HEK293 (cell line): ENCODE data around the gene FGR.

Source experiments
- HOXA7 ChIP-seq: sonication (generic); formaldehyde crosslinking; IDR thresholded peaks from 2 replicates; pipeline ENCODE4 v1.8.1; 2022; ENCODE audit warnings: missing genetic modification reagents, borderline replicate concordance
- RBAK ChIP-seq: fragments of 450-650 bp; formaldehyde crosslinking; IDR thresholded peaks from 2 replicates; pipeline ENCODE4 v1.5.1; 2016; ENCODE audit warnings: missing biosample characterization, missing genetic modification characterization
- SETDB1 ChIP-seq: IDR thresholded peaks from one replicate; pipeline ENCODE4 v1.6.1; 2017; ENCODE audit warnings: mild to moderate bottlenecking, low read length, moderate library complexity, mixed read lengths; ENCODE audit not compliant: insufficient read length
- ZEB2 ChIP-seq: fragments of 450-650 bp; formaldehyde crosslinking; IDR thresholded peaks from 2 replicates; pipeline ENCODE4 v1.5.1; 2016; ENCODE audit warnings: missing biosample characterization, missing genetic modification characterization
- ZNF548 ChIP-seq: fragments of 450-650 bp; formaldehyde crosslinking; IDR thresholded peaks from 2 replicates; pipeline ENCODE4 v1.5.1; 2016; ENCODE audit warnings: missing biosample characterization, missing genetic modification characterization
- ZNF549 ChIP-seq: fragments of 450-650 bp; IDR thresholded peaks from 2 replicates; pipeline ENCODE4 v1.5.1; 2018; ENCODE audit warnings: missing biosample characterization, missing genetic modification characterization, mild to moderate bottlenecking, inconsistent platforms, moderate library complexity
- ZNF558 ChIP-seq: fragments of 450-650 bp; formaldehyde crosslinking; IDR thresholded peaks from 2 replicates; pipeline ENCODE4 v1.5.1; 2016; ENCODE audit warnings: missing biosample characterization, missing genetic modification characterization
- ZNF610 ChIP-seq: fragments of 450-650 bp; formaldehyde crosslinking; IDR thresholded peaks from 2 replicates; pipeline ENCODE4 v1.5.1; 2016; ENCODE audit warnings: missing biosample characterization, missing genetic modification characterization, borderline replicate concordance
- TF ChIP-seq, protein P1 (sequence below): fragments of 450-650 bp; formaldehyde crosslinking; IDR thresholded peaks from 2 replicates; pipeline ENCODE4 v1.5.1; 2016; ENCODE audit warnings: missing biosample characterization, missing genetic modification characterization
- TF ChIP-seq, protein P2 (sequence below): fragments of 450-650 bp; formaldehyde crosslinking; IDR thresholded peaks from 2 replicates; pipeline ENCODE4 v1.5.1; 2016; ENCODE audit warnings: missing biosample characterization, missing genetic modification characterization
- TF ChIP-seq, protein P3 (sequence below): fragments of 450-650 bp; formaldehyde crosslinking; IDR thresholded peaks from 2 replicates; pipeline ENCODE4 v1.5.1; 2017; ENCODE audit warnings: missing biosample characterization, missing genetic modification characterization
- TF ChIP-seq, protein P4 (sequence below): fragments of 450-650 bp; formaldehyde crosslinking; optimal IDR thresholded peaks from 2 replicates; pipeline ENCODE3; 2016; ENCODE audit warnings: missing biosample characterization, mild to moderate bottlenecking, missing genetic modification characterization
- TF ChIP-seq, protein P5 (sequence below): fragments of 450-650 bp; formaldehyde crosslinking; IDR thresholded peaks from 2 replicates; pipeline ENCODE4 v1.5.1; 2017; ENCODE audit warnings: missing biosample characterization, mild to moderate bottlenecking, missing genetic modification characterization, moderate library complexity
- TF ChIP-seq, protein P6 (sequence below): fragments of 450-650 bp; formaldehyde crosslinking; IDR thresholded peaks from 2 replicates; pipeline ENCODE4 v1.5.1; 2016; ENCODE audit warnings: missing biosample characterization, missing genetic modification characterization

DNA sequence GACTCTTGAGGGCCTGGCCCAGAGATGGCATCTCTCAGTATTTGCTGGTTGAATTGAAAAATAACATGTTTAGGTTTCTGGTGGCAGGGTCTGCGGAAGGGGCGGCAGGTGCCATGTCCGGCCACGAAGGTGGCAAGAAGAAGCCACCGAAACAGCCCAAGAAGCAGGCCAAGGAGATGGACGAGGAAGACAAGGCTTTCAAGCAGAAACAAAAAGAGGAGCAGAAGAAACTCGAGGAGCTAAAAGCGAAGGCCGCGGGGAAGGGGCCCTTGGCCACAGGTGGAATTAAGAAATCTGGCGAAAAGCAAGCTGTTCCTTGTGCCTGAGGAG lies 14.3 kb upstream of the FGR start:
- TF ChIP-seq, protein P1, sequence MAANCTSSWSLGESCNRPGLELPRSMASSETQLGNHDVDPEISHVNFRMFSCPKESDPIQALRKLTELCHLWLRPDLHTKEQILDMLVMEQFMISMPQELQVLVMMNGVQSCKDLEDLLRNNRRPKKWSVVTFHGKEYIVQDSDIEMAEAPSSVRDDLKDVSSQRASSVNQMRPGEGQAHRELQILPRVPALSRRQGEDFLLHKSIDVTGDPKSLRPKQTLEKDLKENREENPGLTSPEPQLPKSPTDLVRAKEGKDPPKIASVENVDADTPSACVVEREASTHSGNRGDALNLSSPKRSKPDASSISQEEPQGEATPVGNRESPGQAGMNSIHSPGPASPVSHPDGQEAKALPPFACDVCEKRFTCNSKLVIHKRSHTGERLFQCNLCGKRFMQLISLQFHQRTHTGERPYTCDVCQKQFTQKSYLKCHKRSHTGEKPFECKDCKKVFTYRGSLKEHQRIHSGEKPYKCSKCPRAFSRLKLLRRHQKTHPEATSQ (tag by site-specific recombination) = no peak
- TF ChIP-seq, protein P2, sequence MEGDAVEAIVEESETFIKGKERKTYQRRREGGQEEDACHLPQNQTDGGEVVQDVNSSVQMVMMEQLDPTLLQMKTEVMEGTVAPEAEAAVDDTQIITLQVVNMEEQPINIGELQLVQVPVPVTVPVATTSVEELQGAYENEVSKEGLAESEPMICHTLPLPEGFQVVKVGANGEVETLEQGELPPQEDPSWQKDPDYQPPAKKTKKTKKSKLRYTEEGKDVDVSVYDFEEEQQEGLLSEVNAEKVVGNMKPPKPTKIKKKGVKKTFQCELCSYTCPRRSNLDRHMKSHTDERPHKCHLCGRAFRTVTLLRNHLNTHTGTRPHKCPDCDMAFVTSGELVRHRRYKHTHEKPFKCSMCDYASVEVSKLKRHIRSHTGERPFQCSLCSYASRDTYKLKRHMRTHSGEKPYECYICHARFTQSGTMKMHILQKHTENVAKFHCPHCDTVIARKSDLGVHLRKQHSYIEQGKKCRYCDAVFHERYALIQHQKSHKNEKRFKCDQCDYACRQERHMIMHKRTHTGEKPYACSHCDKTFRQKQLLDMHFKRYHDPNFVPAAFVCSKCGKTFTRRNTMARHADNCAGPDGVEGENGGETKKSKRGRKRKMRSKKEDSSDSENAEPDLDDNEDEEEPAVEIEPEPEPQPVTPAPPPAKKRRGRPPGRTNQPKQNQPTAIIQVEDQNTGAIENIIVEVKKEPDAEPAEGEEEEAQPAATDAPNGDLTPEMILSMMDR (tag by site-specific recombination) = no peak
- TF ChIP-seq ZNF558 = no peak
- no peak for TF ChIP-seq ZEB2 (tag by site-specific recombination)
- TF ChIP-seq, protein P3, sequence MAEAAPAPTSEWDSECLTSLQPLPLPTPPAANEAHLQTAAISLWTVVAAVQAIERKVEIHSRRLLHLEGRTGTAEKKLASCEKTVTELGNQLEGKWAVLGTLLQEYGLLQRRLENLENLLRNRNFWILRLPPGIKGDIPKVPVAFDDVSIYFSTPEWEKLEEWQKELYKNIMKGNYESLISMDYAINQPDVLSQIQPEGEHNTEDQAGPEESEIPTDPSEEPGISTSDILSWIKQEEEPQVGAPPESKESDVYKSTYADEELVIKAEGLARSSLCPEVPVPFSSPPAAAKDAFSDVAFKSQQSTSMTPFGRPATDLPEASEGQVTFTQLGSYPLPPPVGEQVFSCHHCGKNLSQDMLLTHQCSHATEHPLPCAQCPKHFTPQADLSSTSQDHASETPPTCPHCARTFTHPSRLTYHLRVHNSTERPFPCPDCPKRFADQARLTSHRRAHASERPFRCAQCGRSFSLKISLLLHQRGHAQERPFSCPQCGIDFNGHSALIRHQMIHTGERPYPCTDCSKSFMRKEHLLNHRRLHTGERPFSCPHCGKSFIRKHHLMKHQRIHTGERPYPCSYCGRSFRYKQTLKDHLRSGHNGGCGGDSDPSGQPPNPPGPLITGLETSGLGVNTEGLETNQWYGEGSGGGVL (tag by site-specific recombination) = no peak
- no peak for TF ChIP-seq RBAK
- no peak for TF ChIP-seq ZNF610 (tag by site-specific recombination)
- no peak for TF ChIP-seq ZNF549 (tag by site-specific recombination)
- TF ChIP-seq ZNF548 = no peak
- TF ChIP-seq, protein P4, sequence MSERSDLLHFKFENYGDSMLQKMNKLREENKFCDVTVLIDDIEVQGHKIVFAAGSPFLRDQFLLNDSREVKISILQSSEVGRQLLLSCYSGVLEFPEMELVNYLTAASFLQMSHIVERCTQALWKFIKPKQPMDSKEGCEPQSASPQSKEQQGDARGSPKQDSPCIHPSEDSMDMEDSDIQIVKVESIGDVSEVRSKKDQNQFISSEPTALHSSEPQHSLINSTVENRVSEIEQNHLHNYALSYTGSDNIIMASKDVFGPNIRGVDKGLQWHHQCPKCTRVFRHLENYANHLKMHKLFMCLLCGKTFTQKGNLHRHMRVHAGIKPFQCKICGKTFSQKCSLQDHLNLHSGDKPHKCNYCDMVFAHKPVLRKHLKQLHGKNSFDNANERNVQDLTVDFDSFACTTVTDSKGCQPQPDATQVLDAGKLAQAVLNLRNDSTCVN (tag by site-specific recombination) = no peak
- TF ChIP-seq, protein P5, sequence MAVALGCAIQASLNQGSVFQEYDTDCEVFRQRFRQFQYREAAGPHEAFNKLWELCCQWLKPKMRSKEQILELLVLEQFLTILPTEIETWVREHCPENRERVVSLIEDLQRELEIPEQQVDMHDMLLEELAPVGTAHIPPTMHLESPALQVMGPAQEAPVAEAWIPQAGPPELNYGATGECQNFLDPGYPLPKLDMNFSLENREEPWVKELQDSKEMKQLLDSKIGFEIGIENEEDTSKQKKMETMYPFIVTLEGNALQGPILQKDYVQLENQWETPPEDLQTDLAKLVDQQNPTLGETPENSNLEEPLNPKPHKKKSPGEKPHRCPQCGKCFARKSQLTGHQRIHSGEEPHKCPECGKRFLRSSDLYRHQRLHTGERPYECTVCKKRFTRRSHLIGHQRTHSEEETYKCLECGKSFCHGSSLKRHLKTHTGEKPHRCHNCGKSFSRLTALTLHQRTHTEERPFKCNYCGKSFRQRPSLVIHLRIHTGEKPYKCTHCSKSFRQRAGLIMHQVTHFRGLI (tag by site-specific recombination) = no peak
- TF ChIP-seq, protein P6, sequence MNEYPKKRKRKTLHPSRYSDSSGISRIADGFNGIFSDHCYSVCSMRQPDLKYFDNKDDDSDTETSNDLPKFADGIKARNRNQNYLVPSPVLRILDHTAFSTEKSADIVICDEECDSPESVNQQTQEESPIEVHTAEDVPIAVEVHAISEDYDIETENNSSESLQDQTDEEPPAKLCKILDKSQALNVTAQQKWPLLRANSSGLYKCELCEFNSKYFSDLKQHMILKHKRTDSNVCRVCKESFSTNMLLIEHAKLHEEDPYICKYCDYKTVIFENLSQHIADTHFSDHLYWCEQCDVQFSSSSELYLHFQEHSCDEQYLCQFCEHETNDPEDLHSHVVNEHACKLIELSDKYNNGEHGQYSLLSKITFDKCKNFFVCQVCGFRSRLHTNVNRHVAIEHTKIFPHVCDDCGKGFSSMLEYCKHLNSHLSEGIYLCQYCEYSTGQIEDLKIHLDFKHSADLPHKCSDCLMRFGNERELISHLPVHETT (tag by site-specific recombination) = no peak
- TF ChIP-seq HOXA7 (CRISPR knock-in tag) = no peak
- no peak for TF ChIP-seq SETDB1
